Sigmoid colon (tissue), 4 donors: ENCODE results near the gene MTMR4.

ENCODE experiments used
- CTCF ChIP-seq, 4 experiments: fragments of 450-650 bp in 3 of 4; fragments of 200-600 bp in 1 of 4; IDR thresholded peaks; one replicate each; pipeline ENCODE4 v1.5.1; 2016 to 2019; ENCODE audit warnings: antibody characterized with exemption in 4 of 4, mild to moderate bottlenecking in 3 of 4, moderate library complexity in 2 of 4
- EP300 ChIP-seq, 4 donors: sonication (generic); formaldehyde crosslinking; IDR thresholded peaks; one replicate each; pipeline ENCODE4 v1.6.1; 2017; ENCODE audit warnings: antibody characterized with exemption in 4 of 4

- TF ChIP-seq CTCF (IDR thresholded peaks at IDR 0.05) = no peak
- TF ChIP-seq EP300 (IDR thresholded peaks at IDR 0.05) = no peak
These were observed 13.0 kb downstream of the MTMR4 start for GRCh38 chr17:58501451-58501850.
